ENCODE results near the gene POT1. TPM values are rescaled to one million over a fixed set of nuclear protein-coding genes. Genes with fewer than 3 reads are reported as not detected.

Gene POT1
- total RNA-seq, 1 donor from 2014 or later, result 14.3 TPM

GRCh38 chr7:124790645-124791044 is 139.0 kb downstream of the POT1 start:
- H3K4me1 ChIP-seq, result no peaks in the 10 kb centered on the region
- DNase-seq, result no peak
- H3K27me3 ChIP-seq (ENCODE audit: low read depth), result peaks cover 16% of the 10 kb centered on the region
- TF ChIP-seq CTCF (IDR thresholded peaks at IDR 0.05; ENCODE audit: borderline replicate concordance), result no peak
- intact Hi-C loops (cut with micrococcal nuclease), result no loop called here
- peaks cover 7% of the 10 kb centered on the region for H3K9me3 ChIP-seq (replicated peaks)
- H3K27ac ChIP-seq (replicated peaks), result no peak overlapping the region
- H3K4me3 ChIP-seq, result no peak overlapping the region
- H3K36me3 ChIP-seq, result no peaks in the 10 kb centered on the region

- Histone ChIP-seq H3K9me3 (replicated peaks) (no peaks in the 10 kb centered on the region), H3K36me3 (no peaks in the 10 kb centered on the region), H3K27me3 (ENCODE audit: low read depth) (peaks cover 8% of the 10 kb centered on the region), H3K4me1 (no peaks in the 10 kb centered on the region), H3K4me3 (no peak overlapping the region), H3K27ac (replicated peaks) (no peak overlapping the region)
- intact Hi-C loops (cut with micrococcal nuclease), result loop anchor here (5.0 kb wide), 1 partner anchor 619 kb away; no protein-coding TSS in a partner anchor
- no peak for TF ChIP-seq CTCF (IDR thresholded peaks at IDR 0.05; ENCODE audit: borderline replicate concordance)
- DNase-seq, result no peak
Measured at GRCh38 chr7:124785994-124786393, 143.6 kb downstream of the POT1 start.

GRCh38 chr7:124784879-124785818 is 144.5 kb downstream of the POT1 start:
- Histone ChIP-seq H3K9me3 (replicated peaks) (no peaks in the 10 kb centered on the region), H3K27me3 (ENCODE audit: low read depth) (peaks cover 3% of the 10 kb centered on the region), H3K36me3 (no peaks in the 10 kb centered on the region), H3K4me1 (no peaks in the 10 kb centered on the region), H3K4me3 (no peak overlapping the region), H3K27ac (replicated peaks) (no peak overlapping the region)
- DNase-seq, result no peak
- intact Hi-C loops (cut with micrococcal nuclease), result loop anchor here (5.0 kb wide), 1 partner anchor 618 kb away; no protein-coding TSS in a partner anchor
- TF ChIP-seq CTCF (IDR thresholded peaks at IDR 0.05; ENCODE audit: borderline replicate concordance), result peak; percentile 74

- Histone ChIP-seq H3K9me3 (replicated peaks) (no peaks in the 10 kb centered on the region), H3K27me3 (ENCODE audit: low read depth) (no peaks in the 10 kb centered on the region), H3K36me3 (no peaks in the 10 kb centered on the region), H3K4me1 (no peaks in the 10 kb centered on the region), H3K27ac (replicated peaks) (no peak overlapping the region), H3K4me3 (no peak overlapping the region)
- intact Hi-C loops (cut with micrococcal nuclease), result no loop called here
- TF ChIP-seq CTCF (IDR thresholded peaks at IDR 0.05; ENCODE audit: borderline replicate concordance), result no peak
- no peak for DNase-seq
Measured at GRCh38 chr7:124783271-124783670, 146.4 kb downstream of the POT1 start.

- no peaks in the 10 kb centered on the region for H3K36me3 ChIP-seq
- H3K4me1 ChIP-seq, result no peaks in the 10 kb centered on the region
- no peak for DNase-seq
- no peak overlapping the region for H3K27ac ChIP-seq (replicated peaks)
- no peaks in the 10 kb centered on the region for H3K9me3 ChIP-seq (replicated peaks)
- intact Hi-C loops (cut with micrococcal nuclease), result no loop called here
- no peaks in the 10 kb centered on the region for H3K27me3 ChIP-seq (ENCODE audit: low read depth)
- no peak for TF ChIP-seq CTCF (IDR thresholded peaks at IDR 0.05; ENCODE audit: borderline replicate concordance)
- H3K4me3 ChIP-seq, result no peak overlapping the region
Measured at GRCh38 chr7:124781907-124782734, 147.5 kb downstream of the POT1 start.

Measured in left ventricle myocardium inferior (tissue), 1 donor.